HepG2 (cell line): ENCODE data around the gene ELMO2. TPM values are rescaled to one million over a fixed set of nuclear protein-coding genes. Genes with fewer than 3 reads are reported as not detected.

ENCODE experiments used
- ATAC-seq: fragments of 200-7000 bp; cut with Tn5 transposase; 3 replicates; pipeline ENCODE4 v1.9.1; 2020; ENCODE audit warnings: mild to moderate bottlenecking, moderate library complexity
- BruUV-seq: library from RNA; stranded (reverse); fragments of 400-500 nt; replicated peaks from 2 replicates; lab custom pipeline; 2021; lab: Mats Ljungman, UMichigan
- CTCF ChIA-PET: fragments of 300-600 bp; formaldehyde crosslinking; extraction: SDS; loops from one replicate; lab custom pipeline; 2021; ENCODE audit warnings: low total read pairs, inconsistent platforms, low intra/inter-chr PET ratio; lab: Yijun Ruan, JAX
- POLR2A ChIA-PET: fragments of 350-600 bp; sonication (Branson Sonifier 250); formaldehyde crosslinking; loops from one replicate; lab custom pipeline; 2020; ENCODE audit warnings: antibody characterized with exemption, inconsistent platforms; lab: Yijun Ruan, JAX
- DNase-seq: peaks from one replicate; pipeline ENCODE4 v3.0.0-alpha.2; 2015; ENCODE audit warnings: low spot score
- FAIRE-seq: peaks from 3 replicates; lab custom pipeline; 2011; peaks lifted over from hg19 to GRCh38; lab: Jason Lieb, UNC
- H2AFZ ChIP-seq: one replicate; pipeline ENCODE4 v1.6.1; 2011; ENCODE audit warnings: low read length, inconsistent platforms
- H3K27ac ChIP-seq: fragments of 300-600 bp; 3 replicates; pipeline ENCODE4 v1.8.0; 2011; ENCODE audit warnings: mixed run types, mild to moderate bottlenecking, mixed read lengths, low read length, inconsistent platforms; ENCODE audit not compliant: insufficient read depth; ENCODE audit errors: extremely low read length
- H3K27me3 ChIP-seq, 2 experiments: fragments of 200-600 bp in 1 of 2; 2 replicates in 1 of 2; 3 replicates in 1 of 2; pipeline versions ENCODE4 v1.6.0 to v1.8.0; 2011; ENCODE audit warnings: low read length in 2 of 2, mild to moderate bottlenecking in 2 of 2, moderate library complexity in 2 of 2, inconsistent platforms in 1 of 2; ENCODE audit not compliant: insufficient read depth in 2 of 2, control insufficient read depth in 1 of 2
- H3K36me3 ChIP-seq, 2 experiments: fragments of 200-600 bp in 1 of 2; replicated peaks in 1 of 2; 2 replicates in 1 of 2; 3 replicates in 1 of 2; pipeline versions ENCODE4 v1.5.1 to v1.8.0; 2011; ENCODE audit warnings: low read length in 2 of 2, inconsistent platforms in 1 of 2; ENCODE audit not compliant: insufficient read depth in 2 of 2, control insufficient read depth in 1 of 2
- H3K4me1 ChIP-seq: 2 replicates; pipeline ENCODE4 v1.5.1; 2012; ENCODE audit warnings: low read length, inconsistent platforms; ENCODE audit not compliant: insufficient read depth
- H3K4me2 ChIP-seq: 2 replicates; pipeline ENCODE4 v1.6.0; 2011; ENCODE audit warnings: low read depth, low read length, inconsistent platforms
- H3K4me3 ChIP-seq, 3 experiments: fragments of 200-600 bp in 1 of 3; sonication (generic), shearing (Covaris generic) in 1 of 3; replicated peaks in 1 of 3; 2 replicates each; pipeline ENCODE4 v1.5.1; 2011 to 2016; ENCODE audit warnings: low read length in 3 of 3, inconsistent platforms in 2 of 3, low read depth in 2 of 3, mild to moderate bottlenecking in 2 of 3, control low read depth in 1 of 3, mixed read lengths in 1 of 3; ENCODE audit not compliant: insufficient read depth in 1 of 3
- H3K79me2 ChIP-seq: one replicate; pipeline ENCODE4 v1.6.1; 2011; ENCODE audit warnings: low read length, inconsistent platforms; ENCODE audit not compliant: insufficient read depth
- H3K9ac ChIP-seq: 2 replicates; pipeline ENCODE4 v1.6.0; 2011; ENCODE audit warnings: mild to moderate bottlenecking, low read depth, low read length, inconsistent platforms; ENCODE audit not compliant: insufficient read depth
- H3K9me3 ChIP-seq: 2 replicates; pipeline ENCODE4 v1.5.1; 2012; ENCODE audit warnings: mild to moderate bottlenecking, low read length
- H4K20me1 ChIP-seq: 2 replicates; pipeline ENCODE4 v1.6.0; 2011; ENCODE audit warnings: inconsistent platforms, mild to moderate bottlenecking, low read length, moderate library complexity; ENCODE audit not compliant: insufficient read depth
- KDM3A ChIP-seq: IDR thresholded peaks from 2 replicates; pipeline ENCODE4 v1.6.1; 2018; ENCODE audit warnings: low read depth, missing compliant biosample characterization
- ZNF432 ChIP-seq: sonication (generic); formaldehyde crosslinking; IDR thresholded peaks from 2 replicates; pipeline ENCODE4 v1.5.0; 2020; ENCODE audit warnings: missing genetic modification reagents, mild to moderate bottlenecking, borderline replicate concordance
- WGBS: methylation state at CpG from one replicate; pipeline ENCODE4 v1.1.6; 2017; ENCODE audit warnings: low lambda C conversion rate; 5-methylcytosine and 5-hydroxymethylcytosine counted together
- in situ Hi-C: cut with HindIII; loops from 2 replicates; pipeline ENCODE4 v1.10.0; 2017; ENCODE audit warnings: low pct_unique_long_range_greater_than_20kb; ENCODE audit not compliant: extremely low pct_ligation_motif_present
- intact Hi-C: fragments of 100-400 bp; cut with micrococcal nuclease; formaldehyde crosslinking; loops from one replicate; pipeline ENCODE4 v1.10.0; 2022; ENCODE audit not compliant: unreplicated experiment
- polyA plus RNA-seq, 8 experiments: library from polyadenylated mRNA; depleted of rRNA in 3 of 8; stranded (reverse) in 7 of 8; unstranded in 1 of 8; fragments of >200 nt; fragmentation: Illumina TruSeq in 4 of 8; extraction: Trizol in 4 of 8; gene quantifications; 2 replicates each; pipeline versions ENCODE4 v1.2.1 to v1.2.3, GENCODE V29; 2011 to 2016; ENCODE audit warnings: low read depth in 4 of 8, missing spikeins in 1 of 8, mixed read lengths in 1 of 8; ENCODE audit not compliant: insufficient read depth in 1 of 8
- total RNA-seq, 5 experiments: library from RNA; depleted of rRNA; stranded (reverse); fragments of >200 nt; fragmentation: Illumina TruSeq; extraction: Trizol; gene quantifications; 2 replicates each; pipeline ENCODE4 v1.2.3, GENCODE V29; 2016; ENCODE audit warnings: low read depth in 1 of 5
- TF ChIP-seq, protein P1 (sequence below): sonication (generic); formaldehyde crosslinking; IDR thresholded peaks from 2 replicates; pipeline ENCODE4 v1.4.0; 2020; ENCODE audit warnings: missing genetic modification reagents
- TF ChIP-seq, protein P2 (sequence below): IDR thresholded peaks from 2 replicates; pipeline ENCODE4 v1.6.1; 2016; ENCODE audit warnings: mild to moderate bottlenecking

ELMO2 gene
- total and polyA plus RNA-seq, 2 of the 13 experiments (the other 11 are each of a cell fraction or from before 2014, with no cell fraction given) = 30.6 to 35.7 TPM

GRCh38 chr20:46401478-46401860 is 4.9 kb downstream of the ELMO2 start:
- Histone ChIP-seq H4K20me1 (peaks cover 9% of the 10 kb centered on the region; the same call in 1 of the 2 replicates), H3K27ac (no peak overlapping the region), H3K4me2 (no peak overlapping the region), H3K4me1 (peaks cover 50% of the 10 kb centered on the region), H3K79me2 (peaks cover 55% of the 10 kb centered on the region), H3K27me3 (no peaks in the 10 kb centered on the region), H3K9me3 (no peaks in the 10 kb centered on the region), H3K9ac (no peak overlapping the region), H3K36me3 (peaks cover 4 to 24% of the 10 kb centered on the region in 2 experiments; a peak in 4 of 5 replicates), H3K4me3 (no peak overlapping the region), H2AFZ (no peak overlapping the region)
- BruUV-seq = no TSS peak
- ChIA-PET CTCF (no interaction called here), POLR2A (interaction anchor here (2.3 kb wide), 1 partner anchor 38 kb away, joined by 7 read pairs; no protein-coding TSS in a partner anchor)
- DNase-seq (no peak), ATAC-seq (no peak), FAIRE-seq (no peak)
- in situ Hi-C loops = no loop called here
- intact Hi-C loops = no loop called here
- 94% methylated on average over 2 of the region's 2 CpGs for WGBS
- TF ChIP-seq KDM3A (CRISPR knock-in tag) (no peak), ZNF432 (CRISPR knock-in tag) (0 out of 2 replicates have a peak, but pooled peaks have one; percentile 50)
- TF ChIP-seq, protein P1, sequence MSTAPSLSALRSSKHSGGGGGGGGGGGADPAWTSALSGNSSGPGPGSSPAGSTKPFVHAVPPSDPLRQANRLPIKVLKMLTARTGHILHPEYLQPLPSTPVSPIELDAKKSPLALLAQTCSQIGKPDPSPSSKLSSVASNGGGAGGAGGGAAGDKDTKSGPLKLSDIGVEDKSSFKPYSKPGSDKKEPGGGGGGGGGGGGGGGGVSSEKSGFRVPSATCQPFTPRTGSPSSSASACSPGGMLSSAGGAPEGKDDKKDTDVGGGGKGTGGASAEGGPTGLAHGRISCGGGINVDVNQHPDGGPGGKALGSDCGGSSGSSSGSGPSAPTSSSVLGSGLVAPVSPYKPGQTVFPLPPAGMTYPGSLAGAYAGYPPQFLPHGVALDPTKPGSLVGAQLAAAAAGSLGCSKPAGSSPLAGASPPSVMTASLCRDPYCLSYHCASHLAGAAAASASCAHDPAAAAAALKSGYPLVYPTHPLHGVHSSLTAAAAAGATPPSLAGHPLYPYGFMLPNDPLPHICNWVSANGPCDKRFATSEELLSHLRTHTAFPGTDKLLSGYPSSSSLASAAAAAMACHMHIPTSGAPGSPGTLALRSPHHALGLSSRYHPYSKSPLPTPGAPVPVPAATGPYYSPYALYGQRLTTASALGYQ (CRISPR knock-in tag) = no peak
- TF ChIP-seq, protein P2, sequence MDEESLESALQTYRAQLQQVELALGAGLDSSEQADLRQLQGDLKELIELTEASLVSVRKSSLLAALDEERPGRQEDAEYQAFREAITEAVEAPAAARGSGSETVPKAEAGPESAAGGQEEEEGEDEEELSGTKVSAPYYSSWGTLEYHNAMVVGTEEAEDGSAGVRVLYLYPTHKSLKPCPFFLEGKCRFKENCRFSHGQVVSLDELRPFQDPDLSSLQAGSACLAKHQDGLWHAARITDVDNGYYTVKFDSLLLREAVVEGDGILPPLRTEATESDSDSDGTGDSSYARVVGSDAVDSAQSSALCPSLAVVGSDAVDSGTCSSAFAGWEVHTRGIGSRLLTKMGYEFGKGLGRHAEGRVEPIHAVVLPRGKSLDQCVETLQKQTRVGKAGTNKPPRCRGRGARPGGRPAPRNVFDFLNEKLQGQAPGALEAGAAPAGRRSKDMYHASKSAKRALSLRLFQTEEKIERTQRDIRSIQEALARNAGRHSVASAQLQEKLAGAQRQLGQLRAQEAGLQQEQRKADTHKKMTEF (CRISPR knock-in tag) = no peak
